HepG2 (cell line): ENCODE results near the gene CD248. TPM values are rescaled to one million over a fixed set of nuclear protein-coding genes. Genes with fewer than 3 reads are reported as not detected.
A peak's percentile ranks its signal among the peaks of the same experiment; 100 is the strongest.

Experiments
- ATAC-seq: fragments of 200-7000 bp; cut with Tn5 transposase; 3 replicates; pipeline ENCODE4 v1.9.1; 2020; ENCODE audit warnings: mild to moderate bottlenecking, moderate library complexity
- BruUV-seq: library from RNA; stranded (reverse); fragments of 400-500 nt; replicated peaks from 2 replicates; lab custom pipeline; 2021; lab: Mats Ljungman, UMichigan
- CTCF ChIA-PET: fragments of 300-600 bp; formaldehyde crosslinking; extraction: SDS; loops from one replicate; lab custom pipeline; 2021; ENCODE audit warnings: low total read pairs, inconsistent platforms, low intra/inter-chr PET ratio; lab: Yijun Ruan, JAX
- POLR2A ChIA-PET: fragments of 350-600 bp; sonication (Branson Sonifier 250); formaldehyde crosslinking; loops from one replicate; lab custom pipeline; 2020; ENCODE audit warnings: antibody characterized with exemption, inconsistent platforms; lab: Yijun Ruan, JAX
- DNase-seq: peaks from one replicate; pipeline ENCODE4 v3.0.0-alpha.2; 2015; ENCODE audit warnings: low spot score
- FAIRE-seq: peaks from 3 replicates; lab custom pipeline; 2011; peaks lifted over from hg19 to GRCh38; lab: Jason Lieb, UNC
- H2AFZ ChIP-seq: one replicate; pipeline ENCODE4 v1.6.1; 2011; ENCODE audit warnings: low read length, inconsistent platforms
- H3K27ac ChIP-seq: fragments of 300-600 bp; 3 replicates; pipeline ENCODE4 v1.8.0; 2011; ENCODE audit warnings: mixed run types, mild to moderate bottlenecking, mixed read lengths, low read length, inconsistent platforms; ENCODE audit not compliant: insufficient read depth; ENCODE audit errors: extremely low read length
- H3K27me3 ChIP-seq, 2 experiments: fragments of 200-600 bp in 1 of 2; 2 replicates in 1 of 2; 3 replicates in 1 of 2; pipeline versions ENCODE4 v1.6.0 to v1.8.0; 2011; ENCODE audit warnings: low read length in 2 of 2, mild to moderate bottlenecking in 2 of 2, moderate library complexity in 2 of 2, inconsistent platforms in 1 of 2; ENCODE audit not compliant: insufficient read depth in 2 of 2, control insufficient read depth in 1 of 2
- H3K36me3 ChIP-seq, 2 experiments: fragments of 200-600 bp in 1 of 2; replicated peaks in 1 of 2; 2 replicates in 1 of 2; 3 replicates in 1 of 2; pipeline versions ENCODE4 v1.5.1 to v1.8.0; 2011; ENCODE audit warnings: low read length in 2 of 2, inconsistent platforms in 1 of 2; ENCODE audit not compliant: insufficient read depth in 2 of 2, control insufficient read depth in 1 of 2
- H3K4me1 ChIP-seq: 2 replicates; pipeline ENCODE4 v1.5.1; 2012; ENCODE audit warnings: low read length, inconsistent platforms; ENCODE audit not compliant: insufficient read depth
- H3K4me2 ChIP-seq: 2 replicates; pipeline ENCODE4 v1.6.0; 2011; ENCODE audit warnings: low read depth, low read length, inconsistent platforms
- H3K4me3 ChIP-seq, 3 experiments: fragments of 200-600 bp in 1 of 3; sonication (generic), shearing (Covaris generic) in 1 of 3; replicated peaks in 1 of 3; 2 replicates each; pipeline ENCODE4 v1.5.1; 2011 to 2016; ENCODE audit warnings: low read length in 3 of 3, inconsistent platforms in 2 of 3, low read depth in 2 of 3, mild to moderate bottlenecking in 2 of 3, control low read depth in 1 of 3, mixed read lengths in 1 of 3; ENCODE audit not compliant: insufficient read depth in 1 of 3
- H3K79me2 ChIP-seq: one replicate; pipeline ENCODE4 v1.6.1; 2011; ENCODE audit warnings: low read length, inconsistent platforms; ENCODE audit not compliant: insufficient read depth
- H3K9ac ChIP-seq: 2 replicates; pipeline ENCODE4 v1.6.0; 2011; ENCODE audit warnings: mild to moderate bottlenecking, low read depth, low read length, inconsistent platforms; ENCODE audit not compliant: insufficient read depth
- H3K9me3 ChIP-seq: 2 replicates; pipeline ENCODE4 v1.5.1; 2012; ENCODE audit warnings: mild to moderate bottlenecking, low read length
- H4K20me1 ChIP-seq: 2 replicates; pipeline ENCODE4 v1.6.0; 2011; ENCODE audit warnings: inconsistent platforms, mild to moderate bottlenecking, low read length, moderate library complexity; ENCODE audit not compliant: insufficient read depth
- AGO2 ChIP-seq: fragments of 200-400 bp; formaldehyde crosslinking; optimal IDR thresholded peaks from 2 replicates; pipeline ENCODE3; 2017; ENCODE audit warnings: mild to moderate bottlenecking, low read depth, low read length, moderate library complexity
- ATF7-NPFF ChIP-seq: sonication (generic); formaldehyde crosslinking; IDR thresholded peaks from 2 replicates; pipeline ENCODE4 v1.8.1; 2023; ENCODE audit warnings: mild to moderate bottlenecking, low read depth, missing genetic modification reagents, moderate library complexity
- ATRX ChIP-seq: sonication (generic); formaldehyde crosslinking; IDR thresholded peaks from 2 replicates; pipeline ENCODE4 v1.4.0; 2020; ENCODE audit warnings: missing genetic modification reagents, borderline replicate concordance
- CEBPG ChIP-seq: IDR thresholded peaks from 2 replicates; pipeline ENCODE4 v1.6.1; 2016
- EZH2 ChIP-seq: conservative IDR thresholded peaks from 2 replicates; pipeline ENCODE4 v1.6.1; 2012; ENCODE audit warnings: mild to moderate bottlenecking, low read depth, low read length, moderate library complexity
- HDAC6 ChIP-seq: fragments of 200-600 bp; sonication (generic); IDR thresholded peaks from 2 replicates; pipeline ENCODE4 v1.7.0; 2017; ENCODE audit warnings: mild to moderate bottlenecking, antibody characterized with exemption, low read length, low read depth
- HOXA7 ChIP-seq: sonication (generic); formaldehyde crosslinking; IDR thresholded peaks from 2 replicates; pipeline ENCODE4 v1.8.1; 2022; ENCODE audit warnings: mild to moderate bottlenecking, missing genetic modification reagents, moderate library complexity
- JDP2 ChIP-seq: sonication (generic); formaldehyde crosslinking; IDR thresholded peaks from 2 replicates; pipeline ENCODE4 v1.8.1; 2022; ENCODE audit warnings: missing genetic modification reagents, borderline replicate concordance
- NFYC ChIP-seq: IDR thresholded peaks from 2 replicates; pipeline ENCODE4 v1.6.1; 2016; ENCODE audit warnings: missing genetic modification reagents, missing compliant biosample characterization
- NR2F1 ChIP-seq, 2 experiments: fragments of 450-650 bp in 1 of 2; formaldehyde crosslinking in 1 of 2; IDR thresholded peaks; 2 replicates each; pipeline versions ENCODE4 v1.5.0 to v1.6.1; 2016 to 2020; ENCODE audit warnings: mild to moderate bottlenecking in 1 of 2, missing compliant biosample characterization in 1 of 2, missing genetic modification reagents in 1 of 2, moderate library complexity in 1 of 2
- NR2F6 ChIP-seq, 2 experiments: IDR thresholded peaks; 2 replicates each; pipeline ENCODE4 v1.6.1; 2016; ENCODE audit warnings: antibody characterized with exemption in 1 of 2, mild to moderate bottlenecking in 1 of 2
- PCBP1 ChIP-seq: fragments of 200-400 bp; formaldehyde crosslinking; IDR thresholded peaks from 2 replicates; pipeline ENCODE4 v1.6.1; 2017; ENCODE audit warnings: mild to moderate bottlenecking, low read depth, low read length, borderline replicate concordance
- RARA ChIP-seq: IDR thresholded peaks from 2 replicates; pipeline ENCODE4 v1.6.1; 2016; ENCODE audit warnings: missing genetic modification reagents, missing compliant biosample characterization
- RFX3 ChIP-seq: IDR thresholded peaks from 2 replicates; pipeline ENCODE4 v1.6.1; 2016; ENCODE audit warnings: missing biosample characterization, missing genetic modification reagents
- RXRA ChIP-seq: sonication (generic); formaldehyde crosslinking; IDR thresholded peaks from 2 replicates; pipeline ENCODE4 v1.5.1; 2020; ENCODE audit warnings: missing genetic modification reagents
- SP140L ChIP-seq: sonication (generic); formaldehyde crosslinking; IDR thresholded peaks from 2 replicates; pipeline ENCODE4 v1.4.0; 2020; ENCODE audit warnings: missing genetic modification reagents, borderline replicate concordance
- ZNF281 ChIP-seq: sonication (generic); formaldehyde crosslinking; IDR thresholded peaks from 2 replicates; pipeline ENCODE4 v1.4.0; 2020; ENCODE audit warnings: missing genetic modification reagents, borderline replicate concordance
- ZNF331 ChIP-seq: sonication (generic); formaldehyde crosslinking; IDR thresholded peaks from 2 replicates; pipeline ENCODE4 v1.4.0; 2020; ENCODE audit warnings: missing genetic modification reagents
- ZNF580 ChIP-seq: IDR thresholded peaks from 2 replicates; pipeline ENCODE4 v1.6.1; 2016; ENCODE audit warnings: low read depth, borderline replicate concordance
- ZNF737 ChIP-seq: sonication (generic); formaldehyde crosslinking; IDR thresholded peaks from 2 replicates; pipeline ENCODE4 v1.5.0; 2020; ENCODE audit warnings: missing genetic modification reagents, mild to moderate bottlenecking, borderline replicate concordance
- ZNF75D ChIP-seq: sonication (generic); formaldehyde crosslinking; IDR thresholded peaks from 2 replicates; pipeline ENCODE4 v1.8.1; 2023; ENCODE audit warnings: missing genetic modification reagents, mild to moderate bottlenecking, borderline replicate concordance
- ZNF772 ChIP-seq: sonication (generic); formaldehyde crosslinking; IDR thresholded peaks from 2 replicates; pipeline ENCODE4 v1.5.0; 2020; ENCODE audit warnings: mild to moderate bottlenecking, missing genetic modification reagents
- ZNF782 ChIP-seq: sonication (generic); formaldehyde crosslinking; IDR thresholded peaks from 2 replicates; pipeline ENCODE4 v1.4.0; 2020; ENCODE audit warnings: missing genetic modification reagents, mild to moderate bottlenecking, borderline replicate concordance
- ZSCAN20 ChIP-seq: sonication (generic); formaldehyde crosslinking; IDR thresholded peaks from 2 replicates; pipeline ENCODE4 v1.4.0; 2020; ENCODE audit warnings: missing genetic modification reagents, mild to moderate bottlenecking, borderline replicate concordance
- WGBS: methylation state at CpG from one replicate; pipeline ENCODE4 v1.1.6; 2017; ENCODE audit warnings: low lambda C conversion rate; 5-methylcytosine and 5-hydroxymethylcytosine counted together
- in situ Hi-C: cut with HindIII; loops from 2 replicates; pipeline ENCODE4 v1.10.0; 2017; ENCODE audit warnings: low pct_unique_long_range_greater_than_20kb; ENCODE audit not compliant: extremely low pct_ligation_motif_present
- intact Hi-C: fragments of 100-400 bp; cut with micrococcal nuclease; formaldehyde crosslinking; loops from one replicate; pipeline ENCODE4 v1.10.0; 2022; ENCODE audit not compliant: unreplicated experiment
- polyA plus RNA-seq, 8 experiments: library from polyadenylated mRNA; depleted of rRNA in 3 of 8; stranded (reverse) in 7 of 8; unstranded in 1 of 8; fragments of >200 nt; fragmentation: Illumina TruSeq in 4 of 8; extraction: Trizol in 4 of 8; gene quantifications; 2 replicates each; pipeline versions ENCODE4 v1.2.1 to v1.2.3, GENCODE V29; 2011 to 2016; ENCODE audit warnings: low read depth in 4 of 8, missing spikeins in 1 of 8, mixed read lengths in 1 of 8; ENCODE audit not compliant: insufficient read depth in 1 of 8
- total RNA-seq, 5 experiments: library from RNA; depleted of rRNA; stranded (reverse); fragments of >200 nt; fragmentation: Illumina TruSeq; extraction: Trizol; gene quantifications; 2 replicates each; pipeline ENCODE4 v1.2.3, GENCODE V29; 2016; ENCODE audit warnings: low read depth in 1 of 5

CD248 gene
- total and polyA plus RNA-seq, 2 of the 13 experiments (the other 11 are each of a cell fraction or from before 2014, with no cell fraction given) = 0.25 to 0.35 TPM

- DNase-seq (no peak), FAIRE-seq (no peak), ATAC-seq (peak; percentile 30; the same call in 2 of the 3 replicates)
- no peak overlapping the region for H3K9ac ChIP-seq
- no peaks in the 10 kb centered on the region for H3K27me3 ChIP-seq
- H3K4me2 ChIP-seq = no peak overlapping the region
- BruUV-seq = no TSS peak
- no peaks in the 10 kb centered on the region for H3K9me3 ChIP-seq
- in situ Hi-C loops (no loop called here), intact Hi-C loops (no loop called here)
- H3K79me2 ChIP-seq = no peaks in the 10 kb centered on the region
- H3K27ac ChIP-seq = no peak overlapping the region
- H3K4me3 ChIP-seq = no peak overlapping the region
- WGBS = 70% methylated on average over 3 of the region's 3 CpGs
- H3K36me3 ChIP-seq = peaks cover 10 to 24% of the 10 kb centered on the region in 2 experiments; a peak in 4 of 5 replicates
- no peak overlapping the region for H2AFZ ChIP-seq
- no peaks in the 10 kb centered on the region for H4K20me1 ChIP-seq
- H3K4me1 ChIP-seq = peaks cover 13% of the 10 kb centered on the region
- ChIA-PET POLR2A (interaction anchor here (0.6 kb wide), 1 partner anchor 8 kb away, joined by 3 read pairs; no protein-coding TSS in a partner anchor), CTCF (interaction anchor here (0.6 kb wide), 1 partner anchor 141 kb away, joined by 4 read pairs; no protein-coding TSS in a partner anchor)
- TF ChIP-seq ATRX (CRISPR knock-in tag) (no peak), ATF7-NPFF (CRISPR knock-in tag) (no peak), ZNF782 (CRISPR knock-in tag) (no peak), CEBPG (CRISPR knock-in tag) (no peak), EZH2 (no peak), NFYC (CRISPR knock-in tag) (0 out of 2 replicates have a peak, but pooled peaks have one; percentile 29), ZNF737 (CRISPR knock-in tag) (no peak), ZNF772 (CRISPR knock-in tag) (no peak), ZNF331 (CRISPR knock-in tag) (no peak), PCBP1 (no peak), AGO2 (peak; percentile 7), ZSCAN20 (no peak), NR2F6 (IDR thresholded peaks at IDR 0.05) (peak; percentile 74), NR2F6 (CRISPR knock-in tag; IDR thresholded peaks at IDR 0.05) (0 out of 2 replicates have a peak, but pooled peaks have one; percentile 37), HDAC6 (no peak), ZNF580 (CRISPR knock-in tag) (no peak), NR2F1 (CRISPR knock-in tag; IDR thresholded peaks at IDR 0.05) (0 out of 4 replicates have a peak, but pooled peaks of 1 of the 2 experiments have one; percentile 14), HOXA7 (no peak), RARA (peak; percentile 51; the same call in 1 of the 2 replicates), RXRA (CRISPR knock-in tag) (peak; percentile 15; the same call in 1 of the 2 replicates), ZNF281 (peak; percentile 26; the same call in 1 of the 2 replicates), JDP2 (CRISPR knock-in tag) (no peak), SP140L (CRISPR knock-in tag) (no peak), RFX3 (CRISPR knock-in tag) (no peak), ZNF75D (no peak)
These were observed 42.8 kb upstream of the CD248 start for GRCh38 chr11:66359662-66360087.
